ENCODE measurements around the gene CCDC88C.
A peak's percentile ranks its signal among the peaks of the same experiment; 100 is the strongest.

Gene CCDC88C

GRCh38 chr14:91415794-91416743 is 1.6 kb downstream of the CCDC88C start:
- DNase-seq: peak; percentile 87

- DNase-seq: no peak
Observed at GRCh38 chr14:91414475-91414833, 3.2 kb downstream of the CCDC88C start.

- peak; percentile 86 for DNase-seq
Observed at GRCh38 chr14:91413547-91414474, 3.8 kb downstream of the CCDC88C start.

DNA sequence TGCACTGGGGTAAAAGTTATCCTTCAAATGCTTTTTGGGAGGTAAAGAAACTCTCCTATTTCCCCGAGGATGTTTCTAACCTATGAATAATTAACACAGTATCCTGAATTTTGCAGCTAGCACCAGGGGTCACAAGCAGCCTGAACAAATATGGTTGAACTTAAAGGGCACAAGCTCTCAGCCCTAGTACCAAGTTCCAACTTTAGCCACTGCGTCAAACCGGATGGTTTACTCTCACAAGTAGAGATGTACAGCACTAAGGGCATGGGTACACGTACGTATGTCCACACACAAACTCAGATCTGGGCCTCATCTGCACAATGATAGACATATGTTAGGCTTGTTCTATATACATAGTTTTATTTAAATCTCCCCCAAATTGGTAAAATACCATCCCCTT is 4.7 kb downstream of the CCDC88C start:
- DNase-seq: no peak

DNA sequence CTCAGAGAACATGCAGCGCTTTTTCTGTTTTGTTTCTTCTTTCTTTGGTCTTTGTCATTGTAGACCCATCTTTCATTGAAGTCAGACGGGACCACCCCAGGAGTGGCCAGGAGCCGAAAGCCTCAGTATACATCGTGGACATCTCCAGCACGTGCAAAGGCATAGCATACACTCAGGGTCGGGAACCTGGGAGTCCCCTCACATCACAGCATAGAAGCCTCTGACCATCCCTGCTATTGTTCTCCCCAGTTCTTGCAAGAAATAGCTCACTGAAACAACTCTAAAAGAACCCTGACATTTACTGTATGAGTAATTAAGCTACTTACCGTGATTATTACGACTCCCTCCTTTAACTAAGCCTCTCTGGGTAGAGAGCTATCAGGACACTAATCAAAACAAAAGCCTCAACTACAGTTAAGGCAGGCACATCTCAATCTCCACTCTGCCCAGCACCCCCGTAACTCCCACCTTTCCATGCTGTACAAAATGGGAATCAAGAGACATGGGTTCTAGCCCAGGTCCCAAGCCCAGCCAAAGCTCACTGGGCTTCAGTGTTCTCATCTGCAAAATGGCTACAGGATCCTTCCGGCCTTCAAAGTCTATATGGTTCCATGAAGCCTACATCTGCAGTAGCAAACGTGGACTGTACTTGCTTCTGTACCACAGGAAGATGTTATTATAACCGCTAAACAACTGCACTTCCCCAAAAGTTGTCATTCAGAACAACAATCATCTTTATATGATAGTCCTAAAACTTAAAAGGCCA is 6.7 kb downstream of the CCDC88C start:
- DNase-seq: peak; percentile 65

GRCh38 chr14:91409928-91410718 is 7.5 kb downstream of the CCDC88C start:
- DNase-seq: peak; percentile 67

GRCh38 chr14:91409240-91409639 is 8.4 kb downstream of the CCDC88C start:
- DNase-seq: peak; percentile 50

GRCh38 chr14:91406982-91407381 is 10.6 kb downstream of the CCDC88C start:
- no peak for DNase-seq

GRCh38 chr14:91406451-91406850 is 11.2 kb downstream of the CCDC88C start:
- no peak for DNase-seq

DNA sequence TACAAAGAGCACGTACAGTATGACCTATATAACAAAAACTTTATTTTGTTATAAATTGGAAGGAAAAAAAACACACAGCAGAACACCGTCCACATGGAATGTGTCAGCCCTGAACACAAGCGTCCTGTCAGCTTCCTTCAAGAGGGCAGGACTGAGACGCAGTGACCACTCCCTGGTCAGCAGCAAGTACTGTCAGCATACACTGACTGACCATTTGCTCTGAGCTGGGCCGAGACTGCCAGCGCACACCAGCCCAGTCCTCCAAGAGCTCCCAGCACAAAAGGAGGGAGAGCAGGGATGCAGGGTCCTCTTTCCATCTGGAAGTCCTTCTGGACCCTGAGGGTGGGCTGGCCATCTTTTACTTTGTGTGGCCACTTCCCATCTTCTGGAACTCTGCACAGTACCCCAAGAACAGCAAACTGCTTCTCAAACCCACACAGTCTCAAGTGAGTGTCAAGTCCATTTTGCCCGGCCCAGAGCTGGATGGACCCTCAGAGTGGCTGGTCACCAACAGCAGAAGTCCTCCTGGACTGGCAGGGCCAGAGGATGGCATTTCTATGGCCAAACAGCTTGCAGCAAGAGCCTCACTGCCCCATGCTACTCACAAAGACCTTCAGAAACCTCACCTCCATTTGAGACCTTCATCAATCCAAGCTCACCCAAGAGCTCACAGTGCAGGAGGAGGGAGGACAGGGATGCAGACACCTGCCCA is 11.7 kb downstream of the CCDC88C start:
- DNase-seq: peak; percentile 63

DNA sequence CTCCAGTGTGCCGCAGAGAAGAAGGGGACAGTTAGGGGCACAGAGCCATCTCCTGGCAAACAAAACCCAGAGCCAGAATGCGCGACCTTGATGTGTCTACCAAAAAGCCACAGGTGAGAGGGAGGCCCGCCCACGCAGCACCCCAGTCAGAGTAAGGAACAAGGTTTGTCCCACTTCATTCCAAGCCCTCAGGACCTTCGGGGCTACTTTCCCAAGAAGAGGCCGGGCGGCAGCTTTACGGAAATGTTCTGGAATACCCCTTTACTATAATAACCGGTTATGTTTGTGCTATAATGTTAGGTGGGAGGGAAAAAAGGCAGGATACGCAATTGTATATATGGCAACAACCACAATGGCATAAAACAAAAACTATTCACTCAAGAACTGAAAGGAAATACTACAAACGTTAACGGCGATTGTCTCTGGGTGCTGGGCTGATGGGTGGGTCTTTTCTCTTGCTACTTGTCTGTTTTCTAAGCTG is 12.3 kb downstream of the CCDC88C start:
- DNase-seq: peak; percentile 89

- no peak for DNase-seq
Observed at GRCh38 chr14:91402771-91403600, 14.6 kb downstream of the CCDC88C start.

DNA sequence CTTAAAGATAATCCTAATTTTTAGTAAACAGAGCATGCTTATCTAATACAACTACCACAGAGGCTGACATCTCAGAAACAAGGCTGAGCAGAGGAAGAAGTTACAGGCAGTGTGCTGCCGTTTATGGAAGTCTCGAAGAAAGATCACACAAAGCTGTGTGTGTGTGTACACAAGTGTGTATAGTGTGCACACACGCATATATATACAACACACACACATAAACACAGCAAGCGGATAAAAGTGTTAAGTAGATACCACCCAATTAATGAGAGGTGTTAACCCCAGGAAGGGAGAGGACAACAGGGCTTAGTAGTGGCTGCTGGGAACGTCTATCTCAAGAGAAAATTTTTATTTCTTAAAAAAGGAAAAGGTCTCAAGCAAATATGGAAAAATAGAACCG is 15.3 kb downstream of the CCDC88C start:
- DNase-seq: no peak

DNA sequence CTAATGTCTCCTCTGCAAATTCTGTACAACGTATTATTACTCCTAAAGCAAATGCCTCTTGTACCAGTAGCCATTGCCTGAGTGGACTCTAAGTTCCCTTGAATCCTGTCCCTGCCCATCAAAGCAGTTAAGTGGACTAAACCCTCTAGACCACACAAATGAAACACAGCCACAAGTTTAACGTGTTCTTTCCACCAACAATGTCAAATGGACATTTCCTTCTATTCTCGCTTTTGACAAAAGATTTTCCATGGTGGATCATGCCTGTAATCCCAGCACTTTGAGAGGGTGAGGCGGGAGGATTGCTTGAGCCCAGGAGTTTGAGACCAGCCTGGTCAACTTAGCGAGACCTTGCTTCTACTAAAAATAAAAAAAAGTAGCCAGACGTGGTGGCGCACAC is 15.9 kb downstream of the CCDC88C start:
- DNase-seq: no peak

GRCh38 chr14:91400696-91401095 is 16.9 kb downstream of the CCDC88C start:
- DNase-seq: no peak

GRCh38 chr14:91399868-91400640 is 17.6 kb downstream of the CCDC88C start:
- DNase-seq: peak; percentile 79

- no peak for DNase-seq
Observed at GRCh38 chr14:91398707-91399106, 18.9 kb downstream of the CCDC88C start.

DNA sequence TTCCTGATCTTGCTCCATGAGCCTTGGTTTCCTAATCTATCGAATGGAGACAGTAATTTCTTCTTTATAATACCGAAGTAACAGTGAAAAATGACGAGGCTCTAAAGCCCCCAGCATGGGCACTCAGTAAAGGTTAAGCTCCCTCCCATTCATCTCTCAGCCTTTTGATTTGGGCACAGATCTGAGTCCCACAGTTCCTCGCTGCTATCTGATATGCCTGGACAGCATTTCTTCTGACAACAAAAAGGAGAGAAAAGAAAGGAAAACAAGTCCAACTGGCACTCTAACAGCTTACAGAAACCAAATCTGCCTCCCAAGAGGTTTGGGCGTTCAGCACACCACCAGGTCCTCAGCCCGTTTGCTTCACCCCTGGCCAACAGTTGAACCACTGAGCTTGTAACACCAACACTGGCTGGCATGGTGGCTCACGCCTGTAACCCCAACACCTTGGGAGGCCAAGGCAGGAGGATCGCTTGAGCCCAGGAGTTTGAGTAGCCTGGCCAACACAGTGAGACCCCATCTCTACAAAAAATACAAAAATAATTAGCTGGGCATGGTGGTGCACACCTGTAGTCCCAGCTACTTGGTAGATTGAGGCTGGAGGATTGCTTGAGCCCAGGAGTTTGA is 19.5 kb downstream of the CCDC88C start:
- no peak for DNase-seq

All from activated effector memory CD4-positive, alpha-beta T cell treated with anti-CD3 and anti-CD28 coated beads, Interleukin-2, amount 50 U/mL, for 16 hours (primary cell).